Caco-2 (cell line): ENCODE data around the gene TP53RK. TPM values are rescaled to one million over a fixed set of nuclear protein-coding genes. Genes with fewer than 3 reads are reported as not detected.

Experiments used
- BruUV-seq: library from RNA; stranded (reverse); fragments of 400-500 nt; replicated peaks from 2 replicates; lab custom pipeline; 2021; lab: Mats Ljungman, UMichigan
- CTCF ChIA-PET: fragments of 300-600 bp; sonication (Branson Sonifier 250); formaldehyde crosslinking; loops from one replicate; lab custom pipeline; 2022; ENCODE audit warnings: antibody characterized with exemption; lab: Charles Lee
- POLR2A ChIA-PET: fragments of 300-600 bp; sonication (Branson Sonifier 250); formaldehyde crosslinking; loops from one replicate; lab custom pipeline; 2022; ENCODE audit warnings: antibody characterized with exemption; lab: Charles Lee
- DNase-seq, 2 experiments: peaks; one replicate each; pipeline versions ENCODE4 v3.0.0 to v3.0.0-alpha.2; 2020 to 2022
- H3K27me3 ChIP-seq: replicated peaks from 2 replicates; pipeline ENCODE4 v1.6.0; 2011; ENCODE audit warnings: low read length; ENCODE audit not compliant: control insufficient read depth, insufficient read depth
- H3K36me3 ChIP-seq: 2 replicates; pipeline ENCODE4 v1.5.1; 2011; ENCODE audit warnings: low read length; ENCODE audit not compliant: control insufficient read depth, insufficient read depth
- H3K4me1 ChIP-seq: fragments of 250-450 bp; sonication (Bioruptor Pico); 2 replicates; pipeline ENCODE4 v1.5.1; 2020; ENCODE audit warnings: mild to moderate bottlenecking
- H3K4me3 ChIP-seq: 2 replicates; pipeline ENCODE4 v1.5.1; 2011; ENCODE audit warnings: low read depth, mild to moderate bottlenecking, control low read depth, low read length
- H3K9me3 ChIP-seq: fragments of 250-450 bp; sonication (Bioruptor Pico); 2 replicates; pipeline ENCODE4 v1.5.1; 2020; ENCODE audit warnings: mild to moderate bottlenecking, moderate library complexity
- H3K27ac Mint-ChIP-seq: one replicate; pipeline ENCODE4 v1.8.0; 2022; ENCODE audit warnings: mixed read lengths; ENCODE audit not compliant: unreplicated experiment
- H3K27me3 Mint-ChIP-seq: one replicate; pipeline ENCODE4 v1.8.0; 2022; ENCODE audit warnings: mixed read lengths; ENCODE audit not compliant: insufficient read depth, unreplicated experiment
- H3K36me3 Mint-ChIP-seq: one replicate; pipeline ENCODE4 v1.8.0; 2022; ENCODE audit warnings: mild to moderate bottlenecking, mixed read lengths; ENCODE audit not compliant: insufficient read depth, unreplicated experiment
- H3K4me1 Mint-ChIP-seq: one replicate; pipeline ENCODE4 v1.8.0; 2022; ENCODE audit warnings: low read depth, mixed read lengths; ENCODE audit not compliant: unreplicated experiment
- H3K4me3 Mint-ChIP-seq: one replicate; pipeline ENCODE4 v1.8.0; 2022; ENCODE audit warnings: mild to moderate bottlenecking, moderate library complexity, mixed read lengths; ENCODE audit not compliant: unreplicated experiment
- H3K9me3 Mint-ChIP-seq: one replicate; pipeline ENCODE4 v1.8.0; 2022; ENCODE audit warnings: mixed read lengths; ENCODE audit not compliant: unreplicated experiment
- CTCF ChIP-seq, 2 experiments: fragments of 200-600 bp in 1 of 2; IDR thresholded peaks; 1 replicate in 1 of 2; 2 replicates in 1 of 2; pipeline versions ENCODE4 v1.5.1 to v1.8.0; 2011 to 2022; ENCODE audit warnings: antibody characterized with exemption in 1 of 2, control low read depth in 1 of 2, inconsistent platforms in 1 of 2, low read depth in 1 of 2, low read length in 1 of 2, mild to moderate bottlenecking in 1 of 2, moderate library complexity in 1 of 2; ENCODE audit not compliant: insufficient read depth in 1 of 2, severe bottlenecking in 1 of 2, unreplicated experiment in 1 of 2
- intact Hi-C: fragments of 100-400 bp; cut with micrococcal nuclease; formaldehyde crosslinking; loops from one replicate; pipeline ENCODE4 v1.10.0; 2022; ENCODE audit not compliant: unreplicated experiment
- total RNA-seq: library from RNA; stranded (reverse); gene quantifications from 2 replicates; pipeline ENCODE4 v1.2.3, GENCODE V29; 2022

Gene TP53RK
- total RNA-seq, 1 experiment from 2014 or later, result 22.7 TPM

- Histone ChIP-seq H3K4me1 (peaks cover 12% of the 10 kb centered on the region), H3K27me3 (no peaks in the 10 kb centered on the region), H3K36me3 (no peaks in the 10 kb centered on the region), H3K4me3 (no peak overlapping the region), H3K9me3 (peaks cover 6% of the 10 kb centered on the region; the same call in 1 of the 2 replicates)
- H3K4me1 Mint-ChIP-seq, result peaks cover 12% of the 10 kb centered on the region
- ChIA-PET POLR2A (no interaction called here), CTCF (no interaction called here)
- peaks cover 8% of the 10 kb centered on the region for H3K27me3 Mint-ChIP-seq
- no TSS peak for BruUV-seq
- DNase-seq, result no peak
- TF ChIP-seq CTCF (IDR thresholded peaks at IDR 0.05; ENCODE audit: insufficient read depth in 1 of 2, low read depth in 1 of 2, low read length in 1 of 2, severe bottlenecking in 1 of 2, unreplicated experiment in 1 of 2), result no peak
- no peaks in the 10 kb centered on the region for H3K9me3 Mint-ChIP-seq
- no peaks in the 10 kb centered on the region for H3K36me3 Mint-ChIP-seq
- intact Hi-C loops, result no loop called here
- H3K27ac Mint-ChIP-seq, result no peak overlapping the region
- H3K4me3 Mint-ChIP-seq, result no peak overlapping the region
Observed at GRCh38 chr20:46639587-46639986, 49.7 kb downstream of the TP53RK start.

DNA sequence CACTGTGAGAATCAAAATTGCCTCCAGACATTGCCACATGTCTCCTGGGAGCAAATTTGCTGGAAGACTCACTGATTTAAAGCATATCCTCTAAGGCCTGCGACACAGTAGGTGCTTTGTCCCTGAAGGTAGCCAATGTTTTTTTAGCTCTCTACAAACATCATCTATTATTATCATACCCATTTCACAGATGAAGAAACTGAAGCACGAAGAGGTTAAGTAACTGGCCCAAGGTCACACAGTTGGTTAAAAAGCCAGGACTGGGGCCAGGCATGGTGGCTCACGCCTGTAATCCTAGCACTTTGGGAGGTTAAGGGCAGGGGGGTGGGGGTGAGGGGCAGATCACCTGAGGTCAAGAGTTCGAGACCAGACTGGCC, 50.4 kb downstream of the TP53RK start:
- peaks cover 8% of the 10 kb centered on the region for H3K27me3 Mint-ChIP-seq
- TF ChIP-seq CTCF (IDR thresholded peaks at IDR 0.05; ENCODE audit: insufficient read depth in 1 of 2, low read depth in 1 of 2, low read length in 1 of 2, severe bottlenecking in 1 of 2, unreplicated experiment in 1 of 2), result no peak
- intact Hi-C loops, result no loop called here
- peaks cover 12% of the 10 kb centered on the region for H3K4me1 Mint-ChIP-seq
- ChIA-PET POLR2A (no interaction called here), CTCF (interaction anchor here (0.5 kb wide), 1 partner anchor 413 kb away, joined by 5 read pairs; no protein-coding TSS in a partner anchor)
- no peak overlapping the region for H3K4me3 Mint-ChIP-seq
- DNase-seq, result no peak
- no peaks in the 10 kb centered on the region for H3K36me3 Mint-ChIP-seq
- Histone ChIP-seq H3K4me3 (no peak overlapping the region), H3K4me1 (peaks cover 12% of the 10 kb centered on the region), H3K36me3 (no peaks in the 10 kb centered on the region), H3K27me3 (no peaks in the 10 kb centered on the region), H3K9me3 (peaks cover 6% of the 10 kb centered on the region; the same call in 1 of the 2 replicates)
- H3K9me3 Mint-ChIP-seq, result no peaks in the 10 kb centered on the region
- no TSS peak for BruUV-seq
- no peak overlapping the region for H3K27ac Mint-ChIP-seq

DNA sequence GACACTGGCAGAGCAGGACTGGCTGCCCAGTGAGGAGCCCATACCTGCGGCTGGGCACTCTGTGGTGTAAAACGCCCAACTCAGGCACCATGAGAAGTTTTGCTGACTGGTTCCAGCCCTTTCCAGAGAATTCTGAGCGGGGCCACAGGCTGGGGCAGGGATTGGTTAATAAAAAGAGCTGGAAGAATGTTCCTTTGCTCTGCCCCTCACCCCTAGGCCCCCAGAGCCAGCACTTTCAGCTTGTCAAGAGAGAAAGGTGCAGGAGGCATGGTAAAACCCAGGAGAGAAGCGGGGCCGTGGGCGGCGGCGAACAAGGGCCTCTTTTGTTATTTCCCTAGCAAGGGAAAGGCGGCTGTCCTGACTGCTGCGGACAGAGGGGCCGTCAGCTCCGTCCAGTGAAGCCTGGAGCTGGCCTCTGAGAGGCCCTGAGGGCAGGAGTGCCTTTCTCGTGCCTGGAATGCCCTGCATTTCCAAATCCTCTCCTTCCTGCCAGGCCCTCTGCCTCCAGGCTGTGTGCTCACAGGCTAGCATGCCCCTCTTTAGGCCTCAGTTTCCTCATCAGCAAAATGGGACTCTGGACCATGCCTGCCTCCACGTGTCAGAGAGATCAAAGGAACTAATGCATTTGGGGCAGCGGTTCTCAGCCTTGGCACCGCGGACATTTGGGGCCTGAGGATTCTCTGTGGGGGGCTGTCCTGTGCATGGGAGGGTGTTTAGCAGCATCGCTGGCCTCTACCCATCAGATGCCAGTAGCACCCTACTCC, 50.9 kb downstream of the TP53RK start:
- POLR2A ChIA-PET, result no interaction called here
- peak overlapping the region; percentile 40 for H3K27ac Mint-ChIP-seq
- Histone ChIP-seq H3K9me3 (peaks cover 6% of the 10 kb centered on the region; the same call in 1 of the 2 replicates), H3K4me1 (peaks cover 12% of the 10 kb centered on the region), H3K36me3 (no peaks in the 10 kb centered on the region), H3K4me3 (no peak overlapping the region), H3K27me3 (no peaks in the 10 kb centered on the region)
- peaks cover 6% of the 10 kb centered on the region for H3K27me3 Mint-ChIP-seq
- no peaks in the 10 kb centered on the region for H3K36me3 Mint-ChIP-seq
- no peaks in the 10 kb centered on the region for H3K9me3 Mint-ChIP-seq
- intact Hi-C loops, result no loop called here
- peak; percentile 39 to 74 for DNase-seq
- no peak overlapping the region for H3K4me3 Mint-ChIP-seq
- peaks cover 12% of the 10 kb centered on the region for H3K4me1 Mint-ChIP-seq
- CTCF ChIA-PET, result interaction anchor here (0.5 kb wide), 1 partner anchor 412 kb away, joined by 5 read pairs; no protein-coding TSS in a partner anchor
- TF ChIP-seq CTCF (IDR thresholded peaks at IDR 0.05; ENCODE audit: insufficient read depth in 1 of 2, low read depth in 1 of 2, low read length in 1 of 2, severe bottlenecking in 1 of 2, unreplicated experiment in 1 of 2), result no peak
- BruUV-seq, result no TSS peak
